H1 (cell line): ENCODE data around the gene PPFIA2. TPM values are rescaled to one million over a fixed set of nuclear protein-coding genes. Genes with fewer than 3 reads are reported as not detected.

Experiments
- CTCF ChIA-PET: fragments of 300-600 bp; sonication (Branson Sonifier 250); formaldehyde crosslinking; loops from one replicate; lab custom pipeline; 2021; ENCODE audit not compliant: partially characterized antibody; lab: Charles Lee
- POLR2A ChIA-PET: fragments of 300-600 bp; sonication (Branson Sonifier 250); formaldehyde crosslinking; loops from one replicate; lab custom pipeline; 2021; ENCODE audit warnings: inconsistent platforms; ENCODE audit not compliant: partially characterized antibody; lab: Charles Lee
- DNase-seq, 2 experiments: peaks; one replicate each; pipeline versions ENCODE4 v3.0.0 to v3.0.0-alpha.2; 2010 to 2022; ENCODE audit warnings: low spot score in 2 of 2, low read depth in 1 of 2, mixed read lengths in 1 of 2
- FAIRE-seq: peaks from 2 replicates; lab custom pipeline; 2011; peaks lifted over from hg19 to GRCh38; lab: Jason Lieb, UNC
- H2AFZ ChIP-seq: 2 replicates; pipeline ENCODE4 v1.8.1; 2012; ENCODE audit warnings: low read length, inconsistent platforms
- H2AK5ac ChIP-seq: 2 replicates; pipeline ENCODE4 v1.6.1; 2013; ENCODE audit warnings: low read depth, low read length
- H2BK120ac ChIP-seq: replicated peaks from 2 replicates; pipeline ENCODE3; 2013; ENCODE audit warnings: low read depth, low read length, inconsistent platforms
- H2BK12ac ChIP-seq: 2 replicates; pipeline ENCODE4 v1.6.1; 2013; ENCODE audit warnings: low read depth, low read length
- H2BK15ac ChIP-seq: 2 replicates; pipeline ENCODE4 v1.6.1; 2013; ENCODE audit warnings: low read length
- H2BK20ac ChIP-seq: 2 replicates; pipeline ENCODE4 v1.6.1; 2013; ENCODE audit warnings: low read length
- H2BK5ac ChIP-seq: 2 replicates; pipeline ENCODE4 v1.6.1; 2013; ENCODE audit warnings: low read depth, low read length
- H3K14ac ChIP-seq: 2 replicates; pipeline ENCODE4 v1.6.1; 2013; ENCODE audit warnings: inconsistent platforms; ENCODE audit not compliant: insufficient read length
- H3K18ac ChIP-seq: 2 replicates; pipeline ENCODE4 v1.6.1; 2013; ENCODE audit warnings: low read length; ENCODE audit errors: extremely low read depth
- H3K23ac ChIP-seq: 2 replicates; pipeline ENCODE4 v1.6.1; 2013; ENCODE audit warnings: inconsistent platforms; ENCODE audit not compliant: insufficient read length
- H3K23me2 ChIP-seq: 2 replicates; pipeline ENCODE4 v1.6.1; 2013; ENCODE audit warnings: low read depth, low read length
- H3K27ac ChIP-seq: 2 replicates; pipeline ENCODE4 v1.6.1; 2011; ENCODE audit warnings: low read depth, low read length, inconsistent platforms
- H3K27me3 ChIP-seq, 4 experiments: replicated peaks in 1 of 4; 1 replicate in 1 of 4; 2 replicates in 3 of 4; pipeline versions ENCODE4 v1.6.1 to v1.8.1; 2011 to 2013; ENCODE audit warnings: low read length in 3 of 4, mild to moderate bottlenecking in 3 of 4, inconsistent platforms in 2 of 4, mixed read lengths in 2 of 4, moderate library complexity in 1 of 4; ENCODE audit not compliant: control insufficient read depth in 3 of 4, insufficient read depth in 3 of 4; ENCODE audit errors: extremely low read depth in 1 of 4
- H3K36me3 ChIP-seq, 4 experiments: 2 replicates each; pipeline versions ENCODE4 v1.6.1 to v1.8.1; 2011 to 2013; ENCODE audit warnings: mild to moderate bottlenecking in 4 of 4, low read length in 3 of 4, moderate library complexity in 2 of 4, control low read depth in 1 of 4, inconsistent platforms in 1 of 4; ENCODE audit not compliant: insufficient read depth in 4 of 4, control insufficient read depth in 2 of 4
- H3K4ac ChIP-seq: replicated peaks from 2 replicates; pipeline ENCODE3; 2013; ENCODE audit warnings: low read length, low read depth, mixed read lengths, inconsistent platforms; ENCODE audit not compliant: insufficient read length
- H3K4me1 ChIP-seq, 4 experiments: replicated peaks in 1 of 4; 1 replicate in 1 of 4; 2 replicates in 3 of 4; pipeline versions ENCODE4 v1.6.1 to v1.8.1; 2011 to 2013; ENCODE audit warnings: low read length in 3 of 4, inconsistent platforms in 2 of 4, mixed read lengths in 1 of 4; ENCODE audit not compliant: insufficient read depth in 4 of 4, control insufficient read depth in 3 of 4
- H3K4me2 ChIP-seq, 2 experiments: 2 replicates each; pipeline versions ENCODE4 v1.6.1 to v1.8.1; 2011 to 2013; ENCODE audit warnings: low read depth in 2 of 2, low read length in 2 of 2, control low read depth in 1 of 2, inconsistent platforms in 1 of 2, mild to moderate bottlenecking in 1 of 2; ENCODE audit not compliant: insufficient read depth in 1 of 2
- H3K4me3 ChIP-seq, 4 experiments: fragments of 200-600, 300-600 bp in 1 of 4; sonication (generic), shearing (Covaris generic), sonication (Bioruptor Twin) in 1 of 4; 2 replicates each; pipeline versions ENCODE4 v1.5.1 to v1.8.1; 2011 to 2016; ENCODE audit warnings: low read length in 4 of 4, low read depth in 3 of 4, control low read depth in 2 of 4, inconsistent platforms in 2 of 4, mild to moderate bottlenecking in 2 of 4, mixed read lengths in 1 of 4, moderate library complexity in 1 of 4; ENCODE audit not compliant: insufficient read depth in 2 of 4; ENCODE audit errors: extremely low read depth in 1 of 4
- H3K56ac ChIP-seq: replicated peaks from 2 replicates; pipeline ENCODE3; 2013; ENCODE audit warnings: low read depth, mild to moderate bottlenecking, mixed read lengths, low read length, inconsistent platforms; ENCODE audit not compliant: insufficient read length
- H3K79me1 ChIP-seq: 2 replicates; pipeline ENCODE4 v1.6.1; 2013; ENCODE audit warnings: low read depth, low read length, control low read depth
- H3K79me2 ChIP-seq, 2 experiments: 2 replicates each; pipeline versions ENCODE4 v1.6.1 to v1.8.1; 2012 to 2013; ENCODE audit warnings: low read length in 2 of 2, mild to moderate bottlenecking in 2 of 2, inconsistent platforms in 1 of 2; ENCODE audit not compliant: insufficient read depth in 2 of 2, control insufficient read depth in 1 of 2
- H3K9ac ChIP-seq, 4 experiments: replicated peaks in 1 of 4; 1 replicate in 1 of 4; 2 replicates in 3 of 4; pipeline versions ENCODE4 v1.6.1 to v1.8.1; 2011 to 2013; ENCODE audit warnings: low read depth in 3 of 4, low read length in 3 of 4, control low read depth in 2 of 4, mild to moderate bottlenecking in 2 of 4, moderate library complexity in 2 of 4, inconsistent platforms in 1 of 4; ENCODE audit errors: extremely low read depth in 1 of 4
- H3K9me3 ChIP-seq, 2 experiments: 2 replicates each; pipeline versions ENCODE4 v1.6.1 to v1.8.1; 2012 to 2013; ENCODE audit warnings: mild to moderate bottlenecking in 2 of 2, moderate library complexity in 2 of 2, control low read depth in 1 of 2, inconsistent platforms in 1 of 2, low read depth in 1 of 2, low read length in 1 of 2, mixed read lengths in 1 of 2; ENCODE audit not compliant: insufficient read depth in 2 of 2
- H4K20me1 ChIP-seq, 2 experiments: replicated peaks in 1 of 2; 2 replicates each; pipeline versions ENCODE3 to v1.8.1; 2011 to 2013; ENCODE audit warnings: inconsistent platforms in 2 of 2, low read length in 2 of 2, mild to moderate bottlenecking in 1 of 2; ENCODE audit not compliant: insufficient read depth in 2 of 2, control insufficient read depth in 1 of 2
- H4K5ac ChIP-seq: 2 replicates; pipeline ENCODE4 v1.6.1; 2013; ENCODE audit warnings: low read length, low read depth, mixed read lengths, inconsistent platforms; ENCODE audit not compliant: insufficient read length
- H4K8ac ChIP-seq: 2 replicates; pipeline ENCODE4 v1.8.0; 2013; ENCODE audit warnings: mild to moderate bottlenecking, moderate library complexity, low read length, inconsistent platforms; ENCODE audit not compliant: insufficient read depth; ENCODE audit errors: extremely low read depth
- H4K91ac ChIP-seq: replicated peaks from 2 replicates; pipeline ENCODE3; 2013; ENCODE audit warnings: low read length, mixed read lengths, inconsistent platforms; ENCODE audit not compliant: insufficient read length
- BACH1 ChIP-seq: IDR thresholded peaks from 2 replicates; pipeline ENCODE4 v1.6.1; 2012; ENCODE audit warnings: low read length, improper control_type of control experiment
- NRF1 ChIP-seq: IDR thresholded peaks from 2 replicates; pipeline ENCODE4 v1.6.1; 2011; ENCODE audit warnings: mild to moderate bottlenecking, low read depth, low read length, improper control_type of control experiment
- WGBS, 2 experiments: shearing (Covaris generic) in 1 of 2; methylation state at CpG; one replicate each; pipeline versions ENCODE4 v1.1.6 to v1.1.7; 2013 to 2015; ENCODE audit warnings: low lambda C conversion rate in 2 of 2, mixed read lengths in 2 of 2, inconsistent platforms in 1 of 2, low coverage in 1 of 2, missing lambda C conversion rate in 1 of 2; ENCODE audit not compliant: insufficient replicate concordance in 2 of 2, insufficient coverage in 1 of 2, insufficient read length in 1 of 2; ENCODE audit errors: extremely low coverage in 1 of 2, missing lambda C conversion rate in 1 of 2; 5-methylcytosine and 5-hydroxymethylcytosine counted together
- polyA plus RNA-seq, 7 experiments: library from polyadenylated mRNA; depleted of rRNA in 3 of 7; stranded (reverse) in 5 of 7; unstranded in 2 of 7; fragments of >200 nt in 5 of 7; fragments of 200-250 nt in 2 of 7; gene quantifications; 1 replicate in 5 of 7; 2 replicates in 1 of 7; 4 replicates in 1 of 7; pipeline versions ENCODE4 v1.2.1 to v1.2.3, GENCODE V29; 2011 to 2013; ENCODE audit warnings: missing spikeins in 2 of 7, mixed read lengths in 2 of 7
- total RNA-seq: library from RNA; stranded (reverse); fragmentation: NEBNext Ultra II Directional; extraction: Animal tissue kit (Norgen Biotek cat#: 25700); gene quantifications from 2 replicates; pipeline ENCODE4 v1.2.1, GENCODE V29; 2021

The PPFIA2 gene
- total and polyA plus RNA-seq, 2 of the 8 experiments (the other 6 are each of a cell fraction or from before 2014, with no cell fraction given) = 1.2 to 1.8 TPM

- no peak overlapping the region for H4K5ac ChIP-seq
- no peaks in the 10 kb centered on the region for H3K4me1 ChIP-seq
- H3K79me1 ChIP-seq = no peaks in the 10 kb centered on the region
- H3K79me2 ChIP-seq = no peaks in the 10 kb centered on the region
- no peak overlapping the region for H2AFZ ChIP-seq
- H3K4me3 ChIP-seq = no peak overlapping the region
- H2AK5ac ChIP-seq = no peak overlapping the region
- H2BK20ac ChIP-seq = no peak overlapping the region
- no peaks in the 10 kb centered on the region for H3K9me3 ChIP-seq
- no peaks in the 10 kb centered on the region for H4K20me1 ChIP-seq
- ChIA-PET POLR2A (no interaction called here), CTCF (interaction anchor here (0.6 to 1.7 kb wide), 2 partner anchors 10 to 637 kb away, joined by 3 to 5 read pairs; no protein-coding TSS in a partner anchor)
- H3K23ac ChIP-seq = no peak overlapping the region
- H4K91ac ChIP-seq = no peak overlapping the region
- FAIRE-seq (no peak), DNase-seq (no peak)
- H3K9ac ChIP-seq = no peak overlapping the region
- H2BK15ac ChIP-seq = no peak overlapping the region
- H3K14ac ChIP-seq = no peak overlapping the region
- no peak overlapping the region for H3K18ac ChIP-seq
- H3K36me3 ChIP-seq = no peaks in the 10 kb centered on the region
- TF ChIP-seq BACH1 = no peak
- no peak for TF ChIP-seq NRF1
- no peak overlapping the region for H3K27ac ChIP-seq
- H3K4ac ChIP-seq = no peak overlapping the region
- H2BK5ac ChIP-seq = no peak overlapping the region
- no peak overlapping the region for H3K56ac ChIP-seq
- H3K27me3 ChIP-seq = no peaks in the 10 kb centered on the region
- H3K4me2 ChIP-seq = no peak overlapping the region
- H2BK12ac ChIP-seq = no peak overlapping the region
- no peaks in the 10 kb centered on the region for H3K23me2 ChIP-seq
- H2BK120ac ChIP-seq = no peak overlapping the region
- no peak overlapping the region for H4K8ac ChIP-seq
- WGBS, 2 experiments = 91% methylated on average over 2 of the region's 2 CpGs; no CpG with 5 or more reads in 1 of the 2 experiments
Measured at GRCh38 chr12:81533054-81533453, 226.1 kb downstream of the PPFIA2 start.
